ENCODE measurements around the gene DDX42. TPM values are rescaled to one million over a fixed set of nuclear protein-coding genes. Genes with fewer than 3 reads are reported as not detected.
A peak's percentile ranks its signal among the peaks of the same experiment; 100 is the strongest.

DDX42 gene
- total RNA-seq, 2 experiments from 2014 or later = 106 to 116 TPM

DNA sequence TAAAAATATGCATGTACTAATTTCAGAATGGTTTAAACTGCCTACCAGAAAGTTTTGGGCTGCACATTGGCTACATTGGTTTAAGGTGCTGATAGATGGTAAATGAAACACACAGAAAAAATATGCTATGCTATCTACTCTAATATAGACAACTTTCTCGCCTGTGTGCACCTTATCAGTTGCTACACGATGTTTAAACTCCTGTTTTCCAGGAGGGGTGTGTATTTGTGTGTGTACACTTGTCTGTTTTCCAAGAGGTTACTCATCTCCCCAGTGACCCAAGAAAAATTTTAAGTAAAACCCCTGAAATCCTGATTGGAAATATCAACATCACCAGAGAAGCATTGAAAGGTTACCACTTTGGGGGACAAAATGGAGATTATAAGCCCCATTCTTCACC is 31.6 kb downstream of the DDX42 start:
- H3K9me3 Mint-ChIP-seq (ENCODE audit: insufficient read depth) = no peaks in the 10 kb centered on the region
- no peak for ATAC-seq
- H3K4me3 Mint-ChIP-seq = no peak overlapping the region
- DNase-seq = no peak
- ChIA-PET CTCF (no interaction called here), POLR2A (no interaction called here)
- H3K36me3 Mint-ChIP-seq (ENCODE audit: low read depth) = peaks cover 63% of the 10 kb centered on the region
- no peaks in the 10 kb centered on the region for H3K4me1 Mint-ChIP-seq (ENCODE audit: low read depth)
- no peaks in the 10 kb centered on the region for H3K27me3 Mint-ChIP-seq (ENCODE audit: low read depth)
- H3K27ac Mint-ChIP-seq = no peak overlapping the region

DNA sequence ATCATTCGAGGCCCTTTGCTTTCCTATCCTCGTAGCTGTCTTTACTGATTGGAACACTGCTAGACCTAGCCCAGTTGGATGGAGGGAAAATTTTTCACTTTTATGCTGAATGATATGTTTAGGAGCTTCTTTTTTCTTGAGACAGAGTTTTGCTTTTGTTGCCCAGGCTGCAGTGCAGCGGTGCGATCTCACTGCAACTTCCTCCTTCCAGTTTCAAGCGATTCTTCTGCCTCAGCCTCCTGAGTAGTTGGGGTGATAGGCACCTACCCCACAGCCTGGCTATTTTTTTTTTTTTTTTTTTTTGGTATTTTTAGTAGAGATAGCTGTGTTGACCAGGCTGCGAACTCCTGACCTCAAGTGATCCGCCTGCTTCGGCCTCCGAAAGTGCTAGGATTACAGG is 36.0 kb downstream of the DDX42 start:
- no peaks in the 10 kb centered on the region for H3K27me3 Mint-ChIP-seq (ENCODE audit: low read depth)
- ATAC-seq (no peak), DNase-seq (no peak)
- H3K9me3 Mint-ChIP-seq (ENCODE audit: insufficient read depth) = no peaks in the 10 kb centered on the region
- CTCF ChIA-PET = interaction anchor here (0.9 to 1.4 kb wide), 5 partner anchors 18 to 111 kb away, joined by 3 to 5 read pairs (median 4); no protein-coding TSS in a partner anchor
- POLR2A ChIA-PET = interaction anchor here (1.1 to 1.2 kb wide), 3 partner anchors 11 to 68 kb away, joined by 4 read pairs; no protein-coding TSS in a partner anchor
- H3K27ac Mint-ChIP-seq = no peak overlapping the region
- H3K4me3 Mint-ChIP-seq = no peak overlapping the region
- H3K36me3 Mint-ChIP-seq (ENCODE audit: low read depth) = peaks cover 78% of the 10 kb centered on the region
- H3K4me1 Mint-ChIP-seq (ENCODE audit: low read depth) = no peaks in the 10 kb centered on the region

DNA sequence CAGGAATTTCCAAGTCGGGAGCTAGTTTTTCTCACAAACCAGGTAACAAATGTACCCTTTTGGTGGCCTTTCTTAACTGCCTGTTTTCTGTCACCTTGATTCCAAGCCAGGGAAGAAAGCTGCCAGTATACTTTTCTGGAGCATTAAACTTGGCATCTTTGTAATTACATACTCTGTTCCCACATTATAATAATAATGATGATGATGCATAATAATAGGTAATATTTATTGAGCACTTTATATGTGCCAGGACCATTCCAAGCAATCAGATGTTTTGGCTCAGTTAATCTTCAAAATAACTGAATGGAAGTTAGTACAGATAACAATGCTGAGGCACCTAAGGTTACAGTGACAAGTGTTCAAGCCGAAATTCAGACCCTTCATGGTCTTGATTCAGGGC is 42.2 kb downstream of the DDX42 start:
- CTCF ChIA-PET = interaction anchor here (1.2 to 1.6 kb wide), 2 partner anchors 12 to 19 kb away, joined by 4 to 6 read pairs; no protein-coding TSS in a partner anchor
- Mint-ChIP-seq H3K4me1 (ENCODE audit: low read depth) (peaks cover 7% of the 10 kb centered on the region), H3K4me3 (no peak overlapping the region), H3K36me3 (ENCODE audit: low read depth) (peaks cover 86% of the 10 kb centered on the region), H3K27ac (no peak overlapping the region), H3K27me3 (ENCODE audit: low read depth) (no peaks in the 10 kb centered on the region), H3K9me3 (ENCODE audit: insufficient read depth) (no peaks in the 10 kb centered on the region)
- no peak for ATAC-seq
- DNase-seq = no peak
- POLR2A ChIA-PET = interaction anchor here (0.8 kb wide), 1 partner anchor 118 kb away, joined by 3 read pairs; no protein-coding TSS in a partner anchor

DNA sequence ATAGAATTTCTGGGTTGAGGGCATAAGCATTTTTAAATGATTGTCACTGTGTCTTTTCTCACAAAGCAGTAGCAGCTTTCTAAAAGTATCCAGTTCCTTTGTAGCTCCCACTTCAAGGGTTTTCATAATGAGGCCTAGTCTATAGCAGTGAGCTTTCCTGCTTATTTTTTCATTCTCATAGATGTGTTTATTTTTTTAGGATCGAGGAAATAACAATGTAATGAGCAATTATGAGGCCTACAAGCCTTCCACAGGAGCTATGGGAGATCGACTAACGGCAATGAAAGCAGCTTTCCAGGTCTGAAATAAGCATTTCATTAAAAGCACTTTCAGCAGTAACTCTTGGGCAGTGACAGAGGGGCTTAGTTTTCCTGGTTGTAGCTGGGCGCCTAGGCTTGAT is 42.7 kb downstream of the DDX42 start:
- H3K9me3 Mint-ChIP-seq (ENCODE audit: insufficient read depth) = no peaks in the 10 kb centered on the region
- DNase-seq (no peak), ATAC-seq (no peak)
- H3K27ac Mint-ChIP-seq = no peak overlapping the region
- H3K4me1 Mint-ChIP-seq (ENCODE audit: low read depth) = peaks cover 10% of the 10 kb centered on the region
- peaks cover 85% of the 10 kb centered on the region for H3K36me3 Mint-ChIP-seq (ENCODE audit: low read depth)
- no peak overlapping the region for H3K4me3 Mint-ChIP-seq
- no peaks in the 10 kb centered on the region for H3K27me3 Mint-ChIP-seq (ENCODE audit: low read depth)
- POLR2A ChIA-PET = no interaction called here
- CTCF ChIA-PET = interaction anchor here (1.2 to 1.6 kb wide), 2 partner anchors 12 to 18 kb away, joined by 4 to 6 read pairs; no protein-coding TSS in a partner anchor

DNA sequence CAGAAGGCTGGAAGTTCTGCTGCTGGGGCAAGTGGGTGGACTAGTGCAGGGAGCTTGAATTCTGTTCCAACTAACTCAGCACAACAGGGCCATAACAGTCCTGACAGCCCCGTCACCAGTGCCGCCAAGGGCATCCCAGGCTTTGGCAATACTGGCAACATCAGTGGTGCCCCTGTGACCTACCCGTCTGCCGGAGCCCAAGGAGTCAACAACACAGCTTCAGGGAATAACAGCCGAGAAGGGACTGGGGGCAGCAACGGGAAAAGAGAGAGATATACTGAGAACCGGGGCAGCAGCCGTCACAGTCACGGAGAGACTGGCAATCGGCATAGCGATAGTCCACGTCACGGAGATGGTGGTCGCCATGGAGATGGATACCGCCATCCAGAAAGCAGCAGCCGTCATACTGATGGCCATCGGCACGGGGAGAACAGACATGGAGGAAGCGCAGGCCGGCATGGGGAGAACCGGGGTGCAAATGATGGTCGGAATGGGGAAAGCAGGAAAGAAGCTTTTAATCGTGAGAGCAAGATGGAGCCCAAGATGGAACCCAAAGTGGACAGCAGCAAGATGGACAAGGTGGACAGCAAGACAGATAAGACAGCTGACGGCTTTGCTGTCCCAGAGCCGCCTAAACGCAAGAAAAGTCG is 43.9 kb downstream of the DDX42 start:
- H3K4me1 Mint-ChIP-seq (ENCODE audit: low read depth) = peaks cover 16% of the 10 kb centered on the region
- H3K27me3 Mint-ChIP-seq (ENCODE audit: low read depth) = no peaks in the 10 kb centered on the region
- no peaks in the 10 kb centered on the region for H3K9me3 Mint-ChIP-seq (ENCODE audit: insufficient read depth)
- peaks cover 85% of the 10 kb centered on the region for H3K36me3 Mint-ChIP-seq (ENCODE audit: low read depth)
- ChIA-PET POLR2A (interaction anchor here (0.9 kb wide), 1 partner anchor 45 kb away, joined by 6 read pairs; the partner anchor contains the start of gene CCDC47), CTCF (interaction anchor here (0.9 kb wide), 1 partner anchor 10 kb away, joined by 3 read pairs; no protein-coding TSS in a partner anchor)
- no peak overlapping the region for H3K4me3 Mint-ChIP-seq
- no peak for ATAC-seq
- DNase-seq = no peak
- H3K27ac Mint-ChIP-seq = no peak overlapping the region

DNA sequence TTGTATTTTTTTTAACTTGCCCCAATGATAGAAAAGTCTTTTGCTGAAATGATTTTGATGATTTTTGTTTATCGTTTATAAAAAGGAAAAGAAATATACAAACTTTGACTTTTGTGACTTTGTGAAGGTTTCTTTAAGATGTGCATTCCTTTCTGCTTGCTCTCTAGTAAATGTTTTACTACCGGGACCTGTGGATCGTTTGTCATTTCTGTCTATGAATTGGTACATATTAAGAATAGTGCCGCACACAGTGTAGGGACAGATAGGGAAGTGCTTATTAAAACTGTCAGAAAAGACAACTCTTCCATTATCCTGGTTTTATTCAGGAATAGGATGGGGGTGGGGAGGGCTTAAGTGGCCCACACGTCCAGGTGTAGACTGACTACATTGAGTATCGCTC is 45.2 kb downstream of the DDX42 start:
- H3K36me3 Mint-ChIP-seq (ENCODE audit: low read depth) = peaks cover 86% of the 10 kb centered on the region
- H3K27me3 Mint-ChIP-seq (ENCODE audit: low read depth) = no peaks in the 10 kb centered on the region
- ATAC-seq = no peak
- ChIA-PET CTCF (interaction anchor here (1.4 to 1.5 kb wide), 2 partner anchors 9 to 15 kb away, joined by 3 to 5 read pairs; no protein-coding TSS in a partner anchor), POLR2A (interaction anchor here (0.5 to 1.8 kb wide), 2 partner anchors 12 to 208 kb away, joined by 4 to 7 read pairs; no protein-coding TSS in a partner anchor)
- no peaks in the 10 kb centered on the region for H3K9me3 Mint-ChIP-seq (ENCODE audit: insufficient read depth)
- no peak for DNase-seq
- H3K4me3 Mint-ChIP-seq = peak overlapping the region; percentile 25
- H3K4me1 Mint-ChIP-seq (ENCODE audit: low read depth) = peaks cover 26% of the 10 kb centered on the region
- H3K27ac Mint-ChIP-seq = peak overlapping the region; percentile 41

DNA sequence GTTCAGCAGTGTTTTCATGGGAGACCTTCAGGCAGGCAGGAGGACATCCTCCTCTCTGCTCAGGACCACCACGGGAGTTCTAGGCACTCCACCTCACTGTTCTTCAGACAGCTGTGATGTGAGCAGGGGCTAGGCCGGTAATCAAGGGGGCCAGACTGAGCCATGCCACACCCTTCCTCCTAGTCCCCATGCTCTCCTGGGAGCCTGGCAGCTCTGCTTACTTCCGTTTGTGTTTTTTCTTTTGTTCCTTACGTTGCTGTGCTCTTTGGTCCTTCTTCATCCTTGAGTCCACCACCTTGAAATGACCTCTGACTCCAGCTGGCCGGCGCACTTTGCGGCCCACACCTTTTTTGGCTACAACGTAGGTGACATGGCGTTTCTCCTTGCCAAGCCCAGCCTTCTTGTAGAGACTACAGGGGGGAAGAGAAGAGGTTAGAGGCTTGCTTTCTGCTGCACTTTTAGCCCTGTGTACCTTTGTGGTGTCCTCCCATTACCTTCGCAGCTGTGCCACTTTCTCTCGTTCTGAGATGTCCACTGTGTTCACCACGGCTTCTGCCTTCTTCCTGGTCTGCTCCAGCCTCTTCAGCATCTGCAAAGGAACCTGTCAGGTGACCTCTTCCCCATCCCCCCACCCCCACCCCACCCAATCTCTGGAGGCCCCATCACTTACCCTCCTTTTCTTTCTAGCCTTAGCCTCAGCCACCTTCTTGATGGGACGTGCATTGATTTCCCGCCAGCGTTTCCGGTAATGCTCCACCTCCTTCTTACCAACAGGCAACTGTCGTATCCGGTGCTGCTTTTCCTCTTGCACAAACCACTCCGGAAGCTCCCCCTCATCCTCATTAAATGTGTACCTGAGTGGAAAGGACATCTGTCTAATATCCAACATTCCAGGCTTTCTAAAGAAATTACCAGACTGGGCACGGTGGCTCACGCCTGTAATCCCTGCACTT is 45.9 kb downstream of the DDX42 start:
- ChIA-PET CTCF (interaction anchor here (1.0 to 1.6 kb wide), 5 partner anchors 8 to 69 kb away, joined by 3 to 5 read pairs (median 3); no protein-coding TSS in a partner anchor), POLR2A (interaction anchor here (1.4 to 1.9 kb wide), 3 partner anchors 11 to 127 kb away, joined by 3 to 7 read pairs (median 5); no protein-coding TSS in a partner anchor)
- H3K9me3 Mint-ChIP-seq (ENCODE audit: insufficient read depth) = no peaks in the 10 kb centered on the region
- H3K27ac Mint-ChIP-seq = peak overlapping the region; percentile 72
- DNase-seq (no peak), ATAC-seq (no peak)
- no peaks in the 10 kb centered on the region for H3K27me3 Mint-ChIP-seq (ENCODE audit: low read depth)
- H3K36me3 Mint-ChIP-seq (ENCODE audit: low read depth) = peaks cover 88% of the 10 kb centered on the region
- peaks cover 32% of the 10 kb centered on the region for H3K4me1 Mint-ChIP-seq (ENCODE audit: low read depth)
- peak overlapping the region; percentile 25 for H3K4me3 Mint-ChIP-seq

DNA sequence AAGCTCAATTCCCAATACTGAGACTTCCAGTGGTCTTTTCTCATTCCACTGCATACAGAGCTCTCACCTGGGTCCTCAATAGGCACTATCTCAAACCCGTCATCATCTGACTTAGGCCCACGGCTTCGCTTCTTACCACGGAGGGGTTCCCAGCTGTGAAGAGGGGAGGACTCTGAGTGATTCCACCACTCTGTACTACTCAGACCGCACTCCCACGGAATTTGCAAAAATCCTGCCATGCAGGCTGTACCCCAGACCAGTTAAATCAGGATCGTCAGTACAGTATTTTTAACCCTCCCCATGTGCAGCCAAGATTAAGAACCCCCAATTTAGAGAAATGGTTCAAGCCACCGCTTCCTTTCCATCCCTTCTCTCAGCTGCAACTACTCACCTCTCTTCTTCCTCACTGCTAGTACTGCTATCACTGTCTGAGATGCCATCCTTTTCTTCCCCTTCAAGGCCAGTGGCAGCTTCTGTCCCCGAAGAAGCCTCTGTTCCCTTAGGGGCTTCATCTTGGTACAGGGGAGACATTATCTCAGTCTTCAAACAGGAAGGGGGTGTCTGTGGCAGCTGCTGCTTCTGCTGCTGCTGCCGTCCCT is 47.1 kb downstream of the DDX42 start:
- ATAC-seq = no peak
- POLR2A ChIA-PET = interaction anchor here (0.6 to 1.9 kb wide), 6 partner anchors 11 to 128 kb away, joined by 3 to 5 read pairs (median 4); no protein-coding TSS in a partner anchor
- CTCF ChIA-PET = interaction anchor here (1.0 to 1.6 kb wide), 3 partner anchors 9 to 68 kb away, joined by 3 to 4 read pairs (median 3); no protein-coding TSS in a partner anchor
- H3K9me3 Mint-ChIP-seq (ENCODE audit: insufficient read depth) = no peaks in the 10 kb centered on the region
- H3K27ac Mint-ChIP-seq = peak overlapping the region; percentile 74
- peaks cover 88% of the 10 kb centered on the region for H3K36me3 Mint-ChIP-seq (ENCODE audit: low read depth)
- no peaks in the 10 kb centered on the region for H3K27me3 Mint-ChIP-seq (ENCODE audit: low read depth)
- no peak for DNase-seq
- H3K4me3 Mint-ChIP-seq = peak overlapping the region; percentile 54
- peaks cover 44% of the 10 kb centered on the region for H3K4me1 Mint-ChIP-seq (ENCODE audit: low read depth)

DNA sequence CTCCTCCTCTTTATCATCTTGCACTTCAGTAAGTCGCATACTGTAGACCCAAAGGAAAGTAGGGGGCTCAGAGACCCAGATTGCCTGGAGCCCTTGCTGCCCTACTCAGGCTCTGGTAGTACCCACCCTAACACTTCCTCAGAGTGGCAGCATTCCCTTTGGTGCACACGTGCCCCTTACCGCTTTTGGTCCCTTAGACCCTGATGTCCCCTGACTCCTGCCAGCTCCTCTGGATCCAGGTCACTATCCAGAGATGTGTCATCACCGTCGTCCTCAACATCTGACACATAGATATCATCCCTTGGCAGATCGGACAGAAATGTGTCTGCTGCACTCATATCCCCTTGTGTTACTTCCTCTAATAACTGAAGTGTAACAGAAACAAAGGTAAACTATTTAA is 47.8 kb downstream of the DDX42 start:
- H3K4me1 Mint-ChIP-seq (ENCODE audit: low read depth) = peaks cover 50% of the 10 kb centered on the region
- peak overlapping the region; percentile 48 for H3K27ac Mint-ChIP-seq
- ChIA-PET POLR2A (interaction anchor here (0.6 to 1.5 kb wide), 4 partner anchors 13 to 129 kb away, joined by 3 to 4 read pairs (median 3); no protein-coding TSS in a partner anchor), CTCF (interaction anchor here (1.6 kb wide), 1 partner anchor 13 kb away, joined by 4 read pairs; no protein-coding TSS in a partner anchor)
- ATAC-seq (no peak), DNase-seq (peak; percentile 12)
- H3K9me3 Mint-ChIP-seq (ENCODE audit: insufficient read depth) = no peaks in the 10 kb centered on the region
- no peak overlapping the region for H3K4me3 Mint-ChIP-seq
- H3K36me3 Mint-ChIP-seq (ENCODE audit: low read depth) = peaks cover 87% of the 10 kb centered on the region
- no peaks in the 10 kb centered on the region for H3K27me3 Mint-ChIP-seq (ENCODE audit: low read depth)

DNA sequence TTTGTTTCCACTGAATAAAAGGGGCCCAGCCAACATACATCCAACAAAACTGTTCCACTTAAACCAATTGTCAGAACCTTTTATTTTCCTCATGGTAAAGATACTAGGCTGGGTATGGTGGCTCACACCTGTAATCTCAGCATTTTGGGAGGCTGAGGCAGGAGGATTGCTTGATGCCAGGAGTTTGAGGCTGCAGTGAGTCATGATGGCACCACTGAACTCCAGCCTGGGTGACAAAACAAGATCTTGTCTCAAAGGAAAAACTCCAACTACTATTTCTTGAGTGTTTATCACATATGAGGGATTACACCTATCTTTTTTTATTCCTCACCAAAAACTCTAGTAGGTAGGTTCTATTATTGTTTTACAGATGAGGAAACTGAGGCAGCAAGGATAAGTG is 48.6 kb downstream of the DDX42 start:
- CTCF ChIA-PET = no interaction called here
- DNase-seq (no peak), ATAC-seq (no peak)
- Mint-ChIP-seq H3K27me3 (ENCODE audit: low read depth) (no peaks in the 10 kb centered on the region), H3K9me3 (ENCODE audit: insufficient read depth) (no peaks in the 10 kb centered on the region), H3K4me1 (ENCODE audit: low read depth) (peaks cover 49% of the 10 kb centered on the region), H3K4me3 (no peak overlapping the region), H3K27ac (peak overlapping the region; percentile 36), H3K36me3 (ENCODE audit: low read depth) (peaks cover 88% of the 10 kb centered on the region)
- POLR2A ChIA-PET = no interaction called here
